ENCODE measurements around the gene COL4A2. TPM values are rescaled to one million over a fixed set of nuclear protein-coding genes. Genes with fewer than 3 reads are reported as not detected.

The COL4A2 gene
- total RNA-seq, 1 donor from 2014 or later, result 126 TPM

- no peak for DNase-seq
- intact Hi-C loops (cut with micrococcal nuclease), result no loop called here
- ATAC-seq, result no peak
Observed at GRCh38 chr13:110329798-110330461, 22.8 kb downstream of the COL4A2 start.

DNA sequence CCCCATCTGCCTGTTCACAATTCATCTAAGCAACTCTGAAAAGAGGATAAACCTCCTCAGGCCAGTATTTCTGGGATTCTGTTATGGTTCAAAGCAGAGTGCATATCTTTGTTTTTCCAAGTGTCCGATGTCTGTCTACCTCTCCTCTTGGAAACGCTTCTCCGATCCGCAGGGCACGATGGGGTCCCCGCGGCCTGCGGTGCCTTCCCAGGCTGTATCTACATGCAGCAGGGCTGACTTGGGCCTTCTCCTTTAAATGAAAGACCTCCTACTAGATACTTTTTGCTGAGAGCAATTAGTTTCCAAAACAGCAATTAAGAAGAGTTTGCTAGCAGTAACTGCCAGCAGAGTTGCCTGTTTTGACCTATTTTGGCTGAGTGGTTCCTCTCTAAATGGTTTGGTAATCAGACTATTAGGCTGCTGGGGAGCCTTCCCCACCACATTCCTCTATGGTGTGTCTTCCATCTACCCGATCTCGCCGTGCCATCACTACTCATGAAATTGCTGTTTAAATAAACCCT lies 23.5 kb downstream of the COL4A2 start:
- ATAC-seq, result no peak
- no peak for DNase-seq
- intact Hi-C loops (cut with micrococcal nuclease), result no loop called here

- ATAC-seq, result peak; percentile 15
- intact Hi-C loops (cut with micrococcal nuclease), result no loop called here
- DNase-seq, result no peak
Observed at GRCh38 chr13:110331362-110331761, 24.3 kb downstream of the COL4A2 start.

DNA sequence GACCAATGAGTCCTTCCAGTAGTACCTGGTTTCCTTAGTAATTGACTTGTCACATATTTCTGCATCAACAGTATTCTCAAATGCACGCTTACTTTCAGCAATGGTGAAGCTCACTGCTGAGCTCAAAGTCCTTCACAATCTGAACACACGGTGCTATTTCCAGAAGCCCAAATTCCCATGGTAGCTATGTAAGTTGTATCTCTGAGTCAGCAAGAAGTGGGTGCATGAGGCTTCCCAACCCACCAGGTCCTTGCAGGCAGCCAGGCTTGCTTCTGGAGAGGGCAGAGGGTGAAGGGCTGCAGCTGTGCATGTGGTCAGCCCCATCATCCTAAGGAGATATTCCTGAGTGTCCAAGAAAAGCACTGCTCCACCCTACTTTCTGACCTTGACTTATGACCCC lies 25.7 kb downstream of the COL4A2 start:
- intact Hi-C loops (cut with micrococcal nuclease), result no loop called here
- no peak for ATAC-seq

GRCh38 chr13:110333837-110334236 lies 26.8 kb downstream of the COL4A2 start:
- intact Hi-C loops (cut with micrococcal nuclease), result no loop called here
- DNase-seq, result no peak
- ATAC-seq, result no peak

More for the DNA sequence above, 25.7 kb downstream of the COL4A2 start:
- DNase-seq, result no peak

DNA sequence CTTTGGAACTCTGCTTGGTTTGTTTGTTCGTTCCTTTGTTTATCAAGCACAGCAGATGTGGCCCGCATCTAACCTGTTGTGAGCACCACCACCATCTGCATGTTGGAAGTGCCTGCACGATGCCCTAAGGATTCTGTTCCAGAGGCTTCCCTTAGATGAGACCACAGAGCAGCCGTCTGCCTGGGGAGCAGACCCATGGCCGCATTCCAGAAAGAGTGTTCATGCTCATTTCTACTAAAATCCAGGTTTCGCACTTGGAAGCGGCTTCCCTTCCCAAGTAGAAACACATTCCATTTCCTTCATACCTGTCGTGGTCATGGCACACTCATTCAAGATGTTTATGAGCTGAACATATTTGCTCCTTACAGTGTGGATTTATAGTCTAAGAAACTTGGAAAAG lies 27.2 kb downstream of the COL4A2 start:
- intact Hi-C loops (cut with micrococcal nuclease), result no loop called here
- DNase-seq (no peak), ATAC-seq (no peak)

DNA sequence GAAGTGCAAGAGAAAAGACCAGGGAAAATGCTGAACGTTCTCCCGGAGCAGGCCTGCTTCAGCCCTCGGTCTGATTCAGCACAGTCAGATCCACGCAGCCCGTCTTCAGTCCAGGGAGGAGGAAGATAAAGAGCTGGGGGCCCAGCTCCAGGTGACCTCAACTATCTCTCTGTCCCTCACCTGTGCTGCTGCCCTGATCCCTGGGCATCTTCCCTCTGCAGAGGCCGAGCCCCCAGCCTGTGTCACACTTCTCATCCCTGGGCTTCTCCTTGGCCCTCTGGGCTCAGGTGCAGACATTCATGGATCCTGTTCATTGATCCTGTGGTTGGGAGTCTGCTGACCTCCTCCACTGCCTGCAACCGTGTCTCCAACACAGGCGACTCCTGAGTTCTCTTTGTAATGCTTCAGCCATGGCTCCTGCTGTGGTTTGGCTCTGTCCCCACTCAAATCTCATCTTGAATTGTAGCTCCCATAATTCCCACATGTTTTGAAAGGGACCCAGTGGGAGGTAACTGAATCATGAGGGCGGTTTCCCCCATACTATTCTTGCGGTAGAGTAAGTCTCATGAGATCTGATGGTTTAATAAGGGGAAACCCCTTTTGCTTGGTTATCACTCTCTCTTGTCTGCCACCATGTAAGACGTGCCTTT lies 27.9 kb downstream of the COL4A2 start:
- no peak for DNase-seq
- ATAC-seq, result no peak
- intact Hi-C loops (cut with micrococcal nuclease), result no loop called here

GRCh38 chr13:110336108-110336507 lies 29.0 kb downstream of the COL4A2 start:
- DNase-seq, result no peak
- intact Hi-C loops (cut with micrococcal nuclease), result no loop called here
- ATAC-seq, result no peak

DNA sequence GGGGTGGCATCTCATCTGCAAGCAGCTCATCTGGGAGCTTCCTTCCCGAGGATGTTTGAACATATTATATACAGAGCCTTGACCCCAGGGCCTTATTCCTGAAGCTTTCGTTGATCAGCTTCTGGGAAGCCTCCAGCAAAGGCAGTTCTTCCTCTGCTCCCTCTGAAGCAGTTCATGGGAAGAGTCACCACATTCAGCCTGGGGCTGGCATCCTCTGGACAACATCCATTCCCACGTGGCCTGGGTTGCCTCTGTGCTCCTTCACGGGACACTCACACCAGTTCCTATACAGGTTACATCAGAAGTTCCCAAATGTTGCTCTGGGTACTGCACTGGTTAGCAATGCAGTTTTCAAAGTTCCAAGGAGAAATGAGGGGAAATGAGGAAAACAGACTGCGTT lies 29.6 kb downstream of the COL4A2 start:
- DNase-seq (no peak), ATAC-seq (peak; percentile 10)
- intact Hi-C loops (cut with micrococcal nuclease), result no loop called here

DNA sequence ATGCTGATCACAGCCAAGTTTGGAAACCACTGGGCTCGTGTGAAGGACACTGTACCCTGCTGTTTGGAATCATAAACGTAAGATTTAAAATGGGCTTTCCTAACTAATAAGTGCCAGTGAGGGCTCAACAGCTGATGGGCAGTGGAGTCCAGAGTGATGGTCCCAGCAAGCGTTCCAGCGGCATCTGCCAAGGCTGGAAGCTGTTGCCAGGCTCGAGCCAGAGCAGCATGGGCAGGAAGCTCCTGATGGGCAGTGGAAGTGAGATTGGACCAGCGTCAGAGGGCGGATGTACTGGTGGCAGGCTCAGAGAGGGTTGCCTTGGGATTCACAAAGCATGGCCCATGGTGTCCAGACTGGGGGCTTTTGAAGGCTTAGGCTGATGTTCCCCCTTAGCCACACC lies 30.2 kb downstream of the COL4A2 start:
- DNase-seq (no peak), ATAC-seq (no peak)
- intact Hi-C loops (cut with micrococcal nuclease), result no loop called here

- intact Hi-C loops (cut with micrococcal nuclease), result no loop called here
- ATAC-seq, result peak; percentile 74
- peak; percentile 76 for DNase-seq
Observed at GRCh38 chr13:110338441-110339101, 31.5 kb downstream of the COL4A2 start.

GRCh38 chr13:110339263-110339662 lies 32.2 kb downstream of the COL4A2 start:
- DNase-seq, result no peak
- no peak for ATAC-seq
- intact Hi-C loops (cut with micrococcal nuclease), result no loop called here

DNA sequence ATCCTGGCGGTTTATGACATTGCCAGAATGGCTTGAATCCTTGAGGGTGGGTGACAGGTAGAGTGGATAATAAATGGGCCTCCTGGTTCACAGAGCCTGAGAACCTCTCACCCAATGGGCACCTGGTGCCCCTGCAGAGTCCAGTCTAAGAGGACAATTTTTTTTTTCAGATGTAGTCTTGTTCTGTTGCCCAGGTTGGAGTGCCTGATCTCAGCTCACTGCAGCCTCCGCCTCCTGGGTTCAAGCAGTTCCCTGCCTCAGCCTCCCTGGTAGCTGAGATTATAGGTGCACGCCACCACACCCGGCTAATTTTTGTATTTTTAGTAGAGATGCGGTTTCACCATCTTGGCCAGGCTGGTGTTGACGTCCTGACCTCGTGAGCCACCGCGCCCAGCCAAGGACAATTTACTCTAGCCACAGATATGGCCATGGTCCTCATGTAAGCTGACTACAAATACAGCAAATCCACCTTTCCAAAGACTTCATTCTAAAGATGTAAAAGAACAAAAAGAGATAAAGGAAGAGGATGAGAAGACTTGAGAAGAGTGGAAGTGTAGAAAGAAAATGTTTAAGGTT lies 33.0 kb downstream of the COL4A2 start:
- ATAC-seq (no peak), DNase-seq (no peak)
- intact Hi-C loops (cut with micrococcal nuclease), result no loop called here

DNA sequence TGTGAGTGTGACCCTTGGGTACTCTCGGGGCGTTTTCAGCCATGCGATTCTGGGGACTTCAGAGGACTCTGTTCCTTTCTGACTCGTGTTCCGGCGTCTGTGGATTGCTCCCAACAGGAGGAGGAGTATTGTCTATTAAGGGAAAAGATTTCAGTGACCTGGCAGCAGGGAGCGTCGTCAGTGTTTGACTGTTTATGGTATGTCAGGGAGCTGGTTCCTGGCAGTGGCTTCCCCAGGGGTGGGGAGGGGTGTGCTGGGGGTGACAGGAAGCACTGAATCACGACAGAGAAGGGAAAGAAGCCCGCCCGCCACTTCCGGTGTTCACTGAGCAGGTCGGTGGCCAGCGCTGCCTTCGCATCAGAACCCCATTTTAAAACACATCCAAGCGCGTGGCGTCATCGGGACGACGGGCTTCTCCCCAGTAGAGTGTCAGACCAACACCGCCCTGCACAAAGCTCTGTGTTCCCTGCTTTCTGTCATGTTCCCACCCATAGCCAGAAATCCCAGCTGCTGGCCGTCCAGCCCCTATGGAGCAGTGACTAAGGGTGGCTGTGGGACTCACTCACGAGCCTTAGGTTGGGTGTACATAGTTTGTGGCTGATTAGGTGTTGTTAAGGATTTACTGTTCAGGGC lies 33.8 kb downstream of the COL4A2 start:
- DNase-seq (peak; percentile 87), ATAC-seq (peak; percentile 52)
- intact Hi-C loops (cut with micrococcal nuclease), result no loop called here

DNA sequence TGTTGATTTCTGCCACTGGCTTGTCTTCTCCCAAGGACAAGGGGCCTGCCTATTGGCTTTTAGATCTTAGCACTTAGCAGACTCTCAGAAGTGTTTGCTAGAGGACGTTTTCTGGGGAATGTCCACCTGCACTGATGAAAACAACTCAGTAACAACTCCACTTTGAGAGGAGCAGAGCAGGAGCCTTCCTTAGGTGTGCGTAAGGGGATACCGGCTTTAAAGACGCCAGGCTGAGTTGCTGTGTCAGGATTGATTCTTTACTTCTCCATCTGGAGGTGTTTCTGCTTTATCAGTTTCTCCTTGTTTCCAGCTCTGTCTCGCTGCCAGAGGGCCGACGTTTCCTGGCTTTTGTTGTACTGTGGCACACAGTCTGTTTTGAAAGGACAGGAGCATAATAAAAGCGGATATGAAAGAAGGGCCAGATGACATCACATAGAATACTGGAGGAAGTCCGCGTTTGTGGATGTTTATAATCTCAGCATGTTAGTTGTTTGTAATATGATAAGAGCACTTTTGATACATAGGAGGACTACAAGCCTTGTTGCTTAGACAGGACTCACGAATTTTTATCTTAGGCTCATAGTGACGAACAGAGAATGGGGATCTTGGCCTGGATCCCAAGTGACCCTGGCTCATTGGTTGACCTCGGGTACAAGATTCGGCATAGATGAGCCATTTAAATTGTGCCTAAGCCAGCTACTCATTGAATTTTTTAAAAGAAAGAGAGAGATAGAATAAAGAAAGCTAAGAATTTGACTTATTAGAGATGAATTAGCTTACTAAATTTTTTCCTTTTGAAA lies 34.6 kb downstream of the COL4A2 start:
- intact Hi-C loops (cut with micrococcal nuclease), result no loop called here
- ATAC-seq, result peak; percentile 15
- DNase-seq, result peak; percentile 68

DNA sequence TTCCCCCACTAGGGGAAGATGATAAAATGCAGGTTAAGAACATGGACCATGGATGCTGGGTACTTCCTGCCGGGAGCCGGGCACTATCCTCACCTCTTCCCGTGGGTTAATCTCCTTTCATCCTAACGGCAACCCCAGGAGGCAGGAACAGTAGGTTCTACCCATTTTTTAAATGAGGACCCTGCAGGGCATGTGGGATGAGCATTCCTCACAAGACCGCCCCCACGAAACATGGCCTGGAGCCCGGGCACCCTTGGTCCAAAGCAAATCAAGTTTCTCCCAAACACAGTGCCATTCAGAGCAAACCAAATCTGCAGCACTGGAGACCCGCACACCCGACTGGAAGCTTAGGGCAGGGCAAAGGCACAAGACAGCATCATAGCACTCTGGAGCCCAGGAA lies 35.4 kb downstream of the COL4A2 start:
- ATAC-seq (no peak), DNase-seq (no peak)
- intact Hi-C loops (cut with micrococcal nuclease), result no loop called here

DNA sequence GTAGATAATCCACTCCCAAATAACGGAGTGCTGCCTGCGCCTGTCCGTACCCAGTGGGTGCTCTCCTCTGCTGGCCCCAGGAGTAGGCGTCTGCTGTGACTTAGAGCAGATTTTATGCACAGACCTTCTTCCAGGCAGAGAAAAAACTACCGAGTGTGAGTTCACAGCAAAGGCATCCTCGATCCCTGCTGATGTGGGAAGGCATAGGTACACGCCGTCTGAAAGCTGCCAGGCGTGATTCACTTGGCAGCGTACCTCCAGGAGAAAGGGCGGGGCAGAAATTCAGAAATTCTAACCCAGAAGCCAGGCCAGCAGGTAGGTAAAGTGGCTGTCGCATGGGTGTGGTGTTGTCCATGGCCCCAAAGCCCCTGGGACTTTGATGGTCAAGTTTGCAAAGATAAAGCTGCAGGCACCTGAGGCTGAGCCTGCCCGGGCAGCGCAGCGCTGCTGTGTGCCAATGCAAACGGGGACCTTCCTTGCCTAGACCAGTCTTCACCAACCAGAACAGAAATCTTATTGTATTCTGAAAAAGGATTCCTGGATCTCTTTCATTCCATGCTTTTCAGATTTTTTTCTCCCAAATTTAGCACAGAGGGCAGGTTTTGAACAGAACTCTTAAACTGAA lies 36.3 kb downstream of the COL4A2 start:
- intact Hi-C loops (cut with micrococcal nuclease), result no loop called here
- DNase-seq (no peak), ATAC-seq (no peak)

GRCh38 chr13:110344320-110344719 lies 37.2 kb downstream of the COL4A2 start:
- ATAC-seq, result no peak
- DNase-seq, result no peak
- intact Hi-C loops (cut with micrococcal nuclease), result no loop called here

All from left ventricle myocardium superior (tissue), 1 donor.